Epithelial cell of esophagus (primary cell): ENCODE results near the gene RALGAPA2.

ENCODE experiments used
- DNase-seq: peaks from one replicate; pipeline ENCODE4 v3.0.0; 2010; ENCODE audit warnings: low read depth
- H3K4me3 ChIP-seq: 2 replicates; pipeline ENCODE4 v1.5.1; 2011; ENCODE audit warnings: mild to moderate bottlenecking, low read length, control low read depth
- TF ChIP-seq, protein P1 (sequence below): IDR thresholded peaks from 2 replicates; pipeline ENCODE4 v1.5.1; 2011; ENCODE audit warnings: low read depth, mild to moderate bottlenecking, low read length, control low read depth, inconsistent platforms; ENCODE audit not compliant: insufficient read depth; ENCODE audit errors: missing control alignments

The RALGAPA2 gene

GRCh38 chr20:20396794-20397193, 315.6 kb downstream of the RALGAPA2 start:
- DNase-seq: no peak
- no peak overlapping the region for H3K4me3 ChIP-seq
- TF ChIP-seq, protein P1, sequence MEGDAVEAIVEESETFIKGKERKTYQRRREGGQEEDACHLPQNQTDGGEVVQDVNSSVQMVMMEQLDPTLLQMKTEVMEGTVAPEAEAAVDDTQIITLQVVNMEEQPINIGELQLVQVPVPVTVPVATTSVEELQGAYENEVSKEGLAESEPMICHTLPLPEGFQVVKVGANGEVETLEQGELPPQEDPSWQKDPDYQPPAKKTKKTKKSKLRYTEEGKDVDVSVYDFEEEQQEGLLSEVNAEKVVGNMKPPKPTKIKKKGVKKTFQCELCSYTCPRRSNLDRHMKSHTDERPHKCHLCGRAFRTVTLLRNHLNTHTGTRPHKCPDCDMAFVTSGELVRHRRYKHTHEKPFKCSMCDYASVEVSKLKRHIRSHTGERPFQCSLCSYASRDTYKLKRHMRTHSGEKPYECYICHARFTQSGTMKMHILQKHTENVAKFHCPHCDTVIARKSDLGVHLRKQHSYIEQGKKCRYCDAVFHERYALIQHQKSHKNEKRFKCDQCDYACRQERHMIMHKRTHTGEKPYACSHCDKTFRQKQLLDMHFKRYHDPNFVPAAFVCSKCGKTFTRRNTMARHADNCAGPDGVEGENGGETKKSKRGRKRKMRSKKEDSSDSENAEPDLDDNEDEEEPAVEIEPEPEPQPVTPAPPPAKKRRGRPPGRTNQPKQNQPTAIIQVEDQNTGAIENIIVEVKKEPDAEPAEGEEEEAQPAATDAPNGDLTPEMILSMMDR: no peak

DNA sequence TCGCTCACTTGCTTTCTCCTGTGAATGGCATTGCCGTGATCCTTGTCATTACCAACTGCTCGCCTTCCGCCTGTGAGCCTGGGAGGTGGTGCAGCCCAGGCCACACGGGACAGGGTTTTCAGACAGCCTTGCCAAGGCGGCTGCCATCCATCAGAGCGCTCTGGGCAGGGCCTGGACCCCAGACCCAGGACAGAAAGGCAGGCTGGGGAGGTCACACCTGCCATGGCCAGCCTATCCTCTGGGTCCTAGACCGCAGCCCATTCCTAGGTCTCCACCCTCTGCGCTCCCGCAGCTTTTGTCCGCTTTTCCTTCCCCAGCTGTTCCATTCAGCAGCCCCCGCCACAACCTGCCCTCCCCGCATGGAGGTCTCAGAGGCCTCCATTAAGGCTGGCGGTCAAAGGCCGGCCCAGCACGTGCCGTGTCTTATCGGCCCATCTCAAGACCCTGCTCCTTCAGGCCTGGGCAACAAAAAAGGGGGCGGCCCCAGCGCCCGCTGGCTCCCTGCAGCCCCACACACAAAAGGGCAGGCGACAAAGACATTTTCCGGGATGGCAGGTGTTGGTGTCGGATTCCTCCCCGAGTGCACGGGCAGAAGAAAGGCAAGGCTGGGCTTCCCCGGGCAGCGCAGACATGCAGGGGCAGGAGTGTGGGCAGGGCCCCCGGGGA, 316.4 kb downstream of the RALGAPA2 start:
- peak; percentile 27 for DNase-seq
- TF ChIP-seq, protein P1: no peak
- H3K4me3 ChIP-seq: no peak overlapping the region

GRCh38 chr20:20395087-20395486, 317.4 kb downstream of the RALGAPA2 start:
- TF ChIP-seq, protein P1: no peak
- no peak for DNase-seq
- no peak overlapping the region for H3K4me3 ChIP-seq

DNA sequence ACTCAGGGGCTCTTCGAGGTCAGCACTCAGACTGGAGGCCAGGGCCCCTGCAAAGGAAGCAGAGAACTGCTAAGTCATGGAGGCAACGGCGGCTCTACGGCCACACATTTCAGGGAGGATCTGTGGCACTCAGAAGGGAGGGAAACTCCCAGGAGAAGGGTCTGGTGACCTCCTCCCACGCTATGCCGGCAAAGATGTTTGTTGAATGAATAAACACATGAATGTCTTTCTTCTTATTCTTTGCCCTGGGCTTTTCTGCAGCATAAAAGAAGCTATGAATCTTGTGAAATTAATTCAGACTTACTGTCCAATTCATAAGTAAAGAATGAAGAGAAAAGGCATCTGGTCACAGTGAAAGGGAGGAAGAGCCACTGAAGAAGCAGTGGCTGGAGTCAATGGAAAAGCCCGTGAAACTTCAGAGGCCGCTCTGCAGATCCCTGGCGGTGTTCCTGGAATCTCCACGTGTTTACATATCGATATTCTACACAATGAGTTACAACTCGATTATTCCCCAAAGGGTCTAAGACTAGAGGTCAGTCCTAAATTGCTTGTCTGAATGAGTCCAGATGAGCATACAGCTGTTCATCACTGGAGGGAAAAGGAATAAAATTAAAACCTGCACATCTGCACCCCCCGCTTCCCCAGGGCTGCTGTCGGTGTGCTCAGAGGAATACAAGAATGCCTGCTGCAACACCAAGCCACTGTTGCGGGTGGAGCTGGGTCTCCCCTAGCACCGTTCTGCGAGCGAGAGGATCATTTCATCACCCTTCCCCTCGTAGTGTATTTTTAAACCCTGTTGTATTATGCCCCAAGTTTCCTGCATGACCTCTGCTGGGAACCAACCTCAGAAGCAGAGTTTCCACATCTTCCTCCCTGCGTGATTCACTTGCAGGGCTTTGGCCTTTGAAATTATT, 319.0 kb downstream of the RALGAPA2 start:
- no peak for DNase-seq
- TF ChIP-seq, protein P1: no peak
- no peak overlapping the region for H3K4me3 ChIP-seq

DNA sequence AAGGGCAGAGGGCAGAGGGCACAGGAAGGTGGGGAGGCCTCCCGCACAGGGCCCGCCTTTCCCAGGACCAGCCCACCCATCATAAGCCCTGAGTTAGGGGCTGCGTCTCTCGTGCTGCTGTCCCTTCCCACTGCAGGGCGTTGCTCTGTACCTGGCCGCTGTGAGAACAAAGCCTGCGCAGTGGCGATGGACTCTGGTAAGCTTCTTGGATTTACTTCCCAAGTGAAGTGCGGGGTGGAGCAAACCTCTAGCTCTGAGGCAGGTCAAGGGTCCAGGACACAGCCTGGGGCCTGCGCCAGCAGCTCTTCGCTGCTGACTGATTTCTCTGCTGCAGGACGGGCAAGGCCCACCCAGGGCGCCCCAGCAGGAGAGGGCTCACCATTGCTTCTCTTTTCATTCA, 320.7 kb downstream of the RALGAPA2 start:
- no peak for DNase-seq
- no peak overlapping the region for H3K4me3 ChIP-seq
- TF ChIP-seq, protein P1: no peak

DNA sequence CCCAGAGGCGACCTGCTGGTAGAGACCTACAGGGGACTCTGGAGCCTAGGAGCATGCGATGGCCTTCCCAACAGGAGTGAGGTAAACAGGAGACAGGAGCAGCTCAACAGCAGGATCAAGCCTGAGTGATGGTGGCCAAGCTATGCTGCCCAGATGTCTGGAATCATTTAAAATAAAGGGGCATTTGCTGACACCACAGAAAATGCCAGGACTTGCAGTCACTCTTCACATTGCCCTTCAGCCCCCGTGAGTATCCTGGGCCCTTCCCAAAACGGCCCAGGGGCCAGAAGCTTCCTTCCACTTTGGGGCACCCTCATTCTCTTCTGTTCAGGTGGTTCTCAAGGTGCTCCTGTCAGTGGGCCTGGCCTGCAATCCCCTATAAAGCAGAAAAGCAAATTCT, 321.3 kb downstream of the RALGAPA2 start:
- TF ChIP-seq, protein P1: no peak
- DNase-seq: no peak

More for the DNA sequence above, 321.3 kb downstream of the RALGAPA2 start:
- no peak overlapping the region for H3K4me3 ChIP-seq
